NCI-H226 (cell line): Measurements from ENCODE around the gene ARID1A.

Experiments
- DNase-seq: peaks from one replicate; pipeline ENCODE4 v3.0.0-alpha.2; 2015

ARID1A gene

DNA sequence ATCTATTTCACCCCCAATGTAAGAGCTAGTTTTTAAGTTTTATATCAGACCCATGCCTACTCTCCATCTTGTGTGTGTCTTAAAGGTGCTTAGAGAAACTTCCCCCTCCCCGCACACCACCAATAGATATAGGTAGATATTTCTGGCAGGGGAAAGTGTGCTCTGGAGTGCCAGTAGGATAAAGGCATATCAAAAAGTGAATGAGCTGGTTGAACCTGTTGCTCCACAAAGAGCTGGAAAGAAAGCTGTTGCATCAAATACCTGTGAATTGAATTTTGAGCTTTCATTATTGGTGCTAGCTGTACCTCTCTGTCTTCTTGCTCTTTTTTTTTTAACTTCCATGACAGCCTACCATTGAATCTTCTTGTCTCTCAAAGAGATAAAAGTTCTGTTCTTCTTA is 32.8 kb downstream of the ARID1A start:
- DNase-seq: no peak

DNA sequence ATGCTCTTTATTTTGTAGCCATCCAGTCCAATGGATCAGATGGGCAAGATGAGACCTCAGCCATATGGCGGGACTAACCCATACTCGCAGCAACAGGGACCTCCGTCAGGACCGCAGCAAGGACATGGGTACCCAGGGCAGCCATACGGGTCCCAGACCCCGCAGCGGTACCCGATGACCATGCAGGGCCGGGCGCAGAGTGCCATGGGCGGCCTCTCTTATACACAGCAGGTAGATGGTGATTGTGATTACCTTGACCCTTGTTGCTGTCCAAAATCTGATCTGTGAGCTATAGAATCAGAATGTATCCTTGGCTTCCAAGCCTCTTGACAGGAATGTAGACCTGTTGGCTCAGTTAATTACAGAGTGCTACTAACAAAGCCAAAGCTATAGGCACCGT is 33.8 kb downstream of the ARID1A start:
- DNase-seq: no peak

DNA sequence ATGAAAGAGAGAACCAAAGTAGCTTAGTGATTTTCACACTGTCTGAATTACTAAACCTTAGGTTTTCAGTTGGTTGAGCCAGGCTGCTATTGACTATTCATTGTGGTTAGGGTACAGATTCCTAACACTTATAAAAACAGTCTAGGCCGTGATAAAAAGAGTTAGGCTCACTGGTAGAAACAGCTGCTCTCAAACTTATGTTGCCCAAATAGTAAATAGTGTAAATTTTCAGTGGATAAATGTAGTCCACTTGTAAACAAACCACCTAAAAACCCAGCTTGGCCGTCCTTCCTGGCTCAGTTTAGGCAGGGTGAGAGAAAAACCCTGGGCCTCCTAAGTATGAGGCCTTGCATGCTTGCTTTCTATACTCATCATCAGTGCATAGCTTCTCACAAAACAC is 34.9 kb downstream of the ARID1A start:
- no peak for DNase-seq

DNA sequence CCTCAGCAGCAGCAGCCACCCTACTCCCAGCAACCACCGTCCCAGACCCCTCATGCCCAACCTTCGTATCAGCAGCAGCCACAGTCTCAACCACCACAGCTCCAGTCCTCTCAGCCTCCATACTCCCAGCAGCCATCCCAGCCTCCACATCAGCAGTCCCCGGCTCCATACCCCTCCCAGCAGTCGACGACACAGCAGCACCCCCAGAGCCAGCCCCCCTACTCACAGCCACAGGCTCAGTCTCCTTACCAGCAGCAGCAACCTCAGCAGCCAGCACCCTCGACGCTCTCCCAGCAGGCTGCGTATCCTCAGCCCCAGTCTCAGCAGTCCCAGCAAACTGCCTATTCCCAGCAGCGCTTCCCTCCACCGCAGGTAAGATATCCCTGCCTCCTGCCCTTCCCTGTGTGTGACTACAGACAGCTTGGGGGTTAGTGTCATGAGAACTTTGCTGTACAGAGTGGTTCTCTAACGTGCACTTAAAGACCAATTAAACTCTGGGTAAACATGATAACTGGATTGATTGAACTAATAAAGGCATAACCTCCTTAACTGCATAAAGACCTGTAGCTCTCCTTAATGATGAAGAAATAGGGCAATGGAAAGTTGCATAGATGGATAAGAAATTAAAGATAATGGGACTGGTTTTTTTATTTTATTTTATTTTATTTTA is 35.6 kb downstream of the ARID1A start:
- no peak for DNase-seq

DNA sequence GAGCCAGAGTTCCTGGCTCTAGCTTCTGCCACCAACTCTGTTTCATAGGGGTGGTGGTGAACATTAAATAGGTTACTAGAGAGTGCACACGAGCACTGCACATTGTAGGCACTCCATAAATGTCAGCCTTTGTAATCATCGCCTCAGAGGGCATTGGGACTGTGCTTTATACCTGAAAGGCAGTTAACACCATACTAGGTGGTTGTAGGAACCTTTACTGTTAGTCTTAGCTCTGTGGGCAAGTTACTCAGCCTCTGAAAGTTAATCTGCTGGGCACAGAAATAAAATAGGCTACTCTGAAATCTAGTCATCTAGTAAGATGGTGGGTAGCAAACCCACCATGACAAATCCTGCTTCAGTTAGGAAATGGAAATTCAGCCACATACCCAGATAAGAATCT is 37.6 kb downstream of the ARID1A start:
- DNase-seq: no peak

DNA sequence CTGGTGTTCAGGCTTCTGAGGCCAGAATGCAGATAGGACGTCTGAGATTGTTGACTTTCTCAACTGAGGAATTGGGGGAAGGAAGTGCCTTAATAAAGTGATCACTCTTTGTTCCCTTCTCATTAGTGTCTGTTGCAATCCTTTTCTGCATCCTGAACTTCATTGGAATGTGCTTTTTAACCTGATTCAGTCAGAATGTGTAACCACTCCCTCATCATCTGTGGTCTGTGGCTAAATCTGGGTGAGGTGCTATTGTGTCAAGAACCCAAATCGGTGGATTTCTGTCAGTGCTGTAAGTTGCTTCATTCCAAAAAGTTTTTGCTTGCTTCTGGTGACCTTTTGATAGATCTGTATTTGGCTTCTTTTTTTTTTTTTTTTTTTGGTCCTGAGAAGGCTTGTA is 38.2 kb downstream of the ARID1A start:
- peak; percentile 66 for DNase-seq

DNA sequence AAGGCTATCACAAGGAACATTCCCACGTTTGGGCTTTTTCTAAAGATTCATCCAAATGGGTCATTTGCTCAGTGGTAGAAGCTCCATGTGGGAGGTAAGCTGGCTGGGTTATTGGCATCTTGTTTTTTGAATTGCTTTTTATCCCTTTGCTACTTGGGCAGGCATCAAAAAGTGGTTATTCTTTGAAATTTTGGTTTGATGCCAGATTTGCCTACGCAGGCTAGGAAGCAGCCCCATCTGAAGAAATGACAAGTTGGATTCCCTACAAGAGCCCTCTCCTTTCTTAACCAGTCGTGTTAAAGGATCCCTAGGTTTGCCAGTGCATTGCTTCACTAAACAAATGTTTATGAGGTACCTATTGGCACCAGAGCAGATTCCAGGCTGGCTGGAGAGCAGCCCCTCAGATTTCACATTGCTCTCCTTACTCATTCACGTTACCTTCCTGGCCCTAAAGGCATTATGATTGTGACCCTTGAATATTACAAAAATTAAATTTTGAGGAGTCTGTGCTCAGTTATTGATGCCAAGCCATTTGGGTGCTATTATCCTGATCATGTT is 38.8 kb downstream of the ARID1A start:
- DNase-seq: peak; percentile 12

DNA sequence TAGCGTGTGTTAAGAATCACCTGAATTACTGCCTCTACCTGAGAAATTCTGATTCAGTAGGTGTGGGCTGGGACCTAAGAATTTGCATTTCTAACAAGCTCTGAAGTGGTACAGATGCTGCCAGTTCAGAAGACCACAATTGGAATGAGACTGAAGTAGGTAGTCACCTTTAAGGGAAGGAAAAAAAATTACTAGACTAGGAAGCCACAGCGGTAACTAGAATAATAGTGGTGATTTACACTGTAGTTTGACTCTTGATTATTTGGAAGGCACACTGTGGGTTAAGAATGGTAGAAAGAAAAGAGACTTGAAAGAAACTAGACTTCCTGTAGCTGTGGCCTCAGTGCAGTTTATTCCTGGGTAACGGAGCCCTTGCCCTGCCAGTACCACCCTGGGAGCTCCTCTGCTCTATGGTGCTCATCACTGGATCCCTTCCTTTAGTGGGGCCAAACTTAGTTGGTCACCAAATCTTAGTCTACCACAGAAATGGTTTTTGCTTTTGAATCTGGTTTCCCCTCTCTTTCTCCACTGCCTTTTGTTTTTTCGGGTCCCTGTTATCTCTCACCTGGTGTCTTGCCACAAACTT is 43.6 kb downstream of the ARID1A start:
- DNase-seq: no peak

DNA sequence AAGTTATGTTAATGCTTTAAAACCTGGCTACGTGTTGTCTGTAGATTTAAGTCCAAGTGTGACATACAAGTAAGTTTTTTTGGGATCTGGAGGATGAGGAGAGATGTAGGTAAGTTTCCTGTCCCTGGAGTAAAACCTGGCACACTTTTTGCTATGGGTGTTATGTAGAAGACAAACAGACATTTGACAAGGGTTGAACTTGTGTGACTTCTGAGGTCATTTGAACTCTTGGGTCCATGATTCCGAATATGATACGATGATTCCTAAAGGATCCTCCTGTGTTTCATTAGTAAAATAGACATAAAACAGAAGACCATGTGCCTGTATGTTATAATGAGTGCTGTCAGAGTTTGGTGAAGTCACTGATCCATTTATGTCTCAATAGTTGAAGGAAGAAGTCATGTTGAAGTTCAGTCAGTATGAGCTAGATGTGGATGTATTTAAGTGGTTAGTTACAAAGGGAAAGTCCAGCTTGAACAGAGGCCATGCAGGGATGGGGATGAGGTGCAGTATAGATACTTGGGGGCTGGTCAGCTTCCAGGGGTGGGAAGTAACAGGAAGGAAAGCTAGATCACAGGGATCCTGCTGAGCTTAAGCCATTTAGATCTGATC is 44.3 kb downstream of the ARID1A start:
- DNase-seq: no peak

DNA sequence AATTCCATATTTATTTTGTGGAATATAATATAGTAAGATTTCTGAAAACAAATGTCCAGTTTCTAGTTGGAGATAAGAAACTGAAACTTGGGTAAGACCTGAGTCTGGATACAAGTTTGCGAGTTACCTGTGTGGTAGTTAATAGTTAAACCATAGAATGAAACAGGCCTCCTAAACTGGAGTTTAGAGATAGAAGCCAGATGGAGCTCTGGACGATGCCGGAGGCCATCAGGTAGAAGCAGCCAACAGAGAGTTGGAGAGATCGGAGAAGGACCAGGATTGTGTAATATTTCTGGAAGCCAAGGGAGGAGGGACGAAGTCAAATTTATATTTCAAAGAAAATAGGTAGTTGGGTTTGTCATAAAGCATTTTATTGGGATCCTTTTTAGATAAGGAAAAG is 45.1 kb downstream of the ARID1A start:
- no peak for DNase-seq

DNA sequence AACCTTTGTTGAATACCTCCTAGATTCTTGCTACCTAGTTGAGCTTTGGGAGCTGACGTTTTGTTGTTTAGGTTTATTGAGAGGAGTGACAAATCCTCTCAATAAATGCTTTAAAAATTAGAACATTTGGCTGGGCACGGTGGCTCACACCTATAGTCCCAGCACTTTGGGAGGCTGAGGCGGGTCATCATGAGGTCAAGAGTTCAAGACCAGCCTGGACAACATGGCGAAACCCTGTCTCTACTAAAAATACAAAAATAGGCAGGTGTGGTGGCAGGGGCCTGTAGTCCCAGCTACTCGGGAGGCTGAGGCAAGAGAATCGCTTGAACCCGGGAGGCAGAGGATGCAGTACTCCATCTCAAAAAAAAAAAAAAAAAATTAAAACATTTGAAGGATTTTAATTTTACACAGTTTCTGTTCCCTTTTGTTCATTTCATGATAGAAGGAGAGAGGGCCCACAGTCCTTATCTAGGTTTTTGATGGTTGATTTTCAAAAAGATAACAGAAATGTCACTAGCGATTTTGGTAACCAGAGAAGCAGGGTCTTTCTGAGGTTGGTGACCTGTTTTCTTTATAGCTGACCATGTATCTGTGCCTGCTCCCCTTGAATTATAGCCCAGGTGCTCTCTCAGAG is 47.7 kb downstream of the ARID1A start:
- DNase-seq: no peak

DNA sequence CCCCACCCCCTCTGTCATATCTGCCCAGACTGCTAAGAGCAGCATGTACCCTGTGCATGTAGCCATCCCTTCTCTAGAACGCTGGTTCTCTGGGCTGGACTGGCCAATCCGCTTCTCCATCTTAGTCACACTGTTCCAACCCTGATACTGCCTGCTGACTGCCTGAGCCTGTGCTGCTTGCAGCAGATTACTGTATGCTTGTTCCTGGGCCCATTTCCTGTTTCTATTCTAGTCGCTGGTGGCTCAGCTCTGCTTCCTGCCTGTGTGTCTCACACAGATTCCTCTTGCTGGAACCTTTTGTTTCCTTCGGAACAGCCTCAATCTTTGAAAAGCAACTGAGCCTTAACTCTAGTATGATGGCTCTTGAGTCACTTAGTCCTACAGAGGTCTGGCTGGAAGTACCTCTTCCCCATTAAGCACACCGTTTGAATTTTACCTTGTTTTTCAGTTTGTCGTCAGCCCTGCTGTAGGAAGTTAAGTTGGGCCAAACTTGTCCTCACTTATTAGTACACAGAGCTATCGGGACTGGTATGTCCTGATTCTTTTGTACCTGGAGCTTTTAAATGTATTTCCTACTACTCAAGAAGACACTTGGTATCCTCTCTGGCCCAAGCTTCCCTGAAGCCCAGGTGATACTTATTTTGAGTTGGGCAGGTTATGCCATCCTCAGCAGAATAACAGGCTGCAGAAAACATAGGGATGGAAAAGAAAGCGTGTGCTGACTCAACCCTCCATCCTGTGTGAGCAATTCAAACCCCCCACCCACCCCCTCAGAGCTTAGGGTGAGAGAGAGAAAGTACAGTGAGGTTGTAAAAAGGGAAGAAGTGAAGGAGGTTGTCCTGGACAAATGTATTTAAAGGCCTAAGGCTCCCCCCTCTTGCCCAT is 48.5 kb downstream of the ARID1A start:
- peak; percentile 85 for DNase-seq

DNA sequence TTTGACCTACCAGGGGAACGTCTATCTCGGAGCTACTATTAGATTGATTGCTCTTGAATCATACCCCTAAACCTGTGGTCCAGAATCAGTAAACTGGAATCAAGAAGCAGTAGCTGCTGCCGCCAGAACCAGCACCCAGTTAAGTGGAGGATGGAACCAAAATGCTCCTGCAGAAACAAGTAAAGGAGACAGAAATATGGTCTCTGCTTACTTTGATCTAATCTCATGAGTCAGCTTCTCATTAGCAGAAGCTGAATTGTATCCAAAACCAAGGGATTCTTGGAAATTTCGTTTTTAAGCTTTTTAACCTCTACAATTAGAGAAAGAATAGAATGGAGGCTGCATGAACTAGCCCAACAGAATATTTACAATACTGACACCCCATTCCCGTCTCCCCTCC is 49.4 kb downstream of the ARID1A start:
- DNase-seq: no peak

DNA sequence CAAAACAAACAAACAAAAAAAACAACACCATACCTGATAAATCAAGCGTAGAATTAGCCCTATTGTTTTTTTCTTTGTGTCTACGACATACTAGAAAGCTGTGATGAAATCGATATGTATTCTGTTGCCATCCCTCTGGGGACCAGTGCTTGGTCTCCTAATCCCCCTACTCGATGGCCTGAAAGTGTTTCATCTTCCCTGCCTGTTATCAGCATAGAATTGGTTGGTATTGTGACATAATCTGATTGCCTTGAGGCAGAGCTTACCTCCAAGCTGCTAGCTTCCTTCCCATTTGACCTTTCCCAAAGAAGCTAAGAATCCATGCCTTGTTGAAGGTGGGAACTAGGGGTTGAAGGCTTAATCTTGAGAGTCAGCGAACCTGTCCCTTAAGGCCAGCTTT is 51.2 kb downstream of the ARID1A start:
- DNase-seq: no peak

DNA sequence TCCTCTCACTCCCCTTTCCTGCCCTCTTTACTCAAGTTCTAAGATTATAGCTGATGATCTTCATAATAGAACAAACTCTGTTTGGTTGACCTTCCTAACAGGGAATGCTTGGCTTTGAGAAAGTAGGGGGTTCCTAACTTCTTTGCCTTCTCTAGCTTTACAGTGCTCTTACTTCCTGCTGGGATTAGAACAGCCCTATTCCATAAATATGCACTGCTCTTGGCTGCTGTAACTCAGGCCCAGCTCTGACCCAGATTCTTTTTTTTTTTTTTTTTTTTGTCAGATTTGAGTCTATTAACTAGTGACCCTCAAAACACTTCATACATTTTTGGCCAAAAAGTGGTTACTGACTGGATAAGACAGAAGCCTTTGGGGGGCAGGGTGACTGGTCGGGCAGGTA is 52.5 kb downstream of the ARID1A start:
- no peak for DNase-seq

DNA sequence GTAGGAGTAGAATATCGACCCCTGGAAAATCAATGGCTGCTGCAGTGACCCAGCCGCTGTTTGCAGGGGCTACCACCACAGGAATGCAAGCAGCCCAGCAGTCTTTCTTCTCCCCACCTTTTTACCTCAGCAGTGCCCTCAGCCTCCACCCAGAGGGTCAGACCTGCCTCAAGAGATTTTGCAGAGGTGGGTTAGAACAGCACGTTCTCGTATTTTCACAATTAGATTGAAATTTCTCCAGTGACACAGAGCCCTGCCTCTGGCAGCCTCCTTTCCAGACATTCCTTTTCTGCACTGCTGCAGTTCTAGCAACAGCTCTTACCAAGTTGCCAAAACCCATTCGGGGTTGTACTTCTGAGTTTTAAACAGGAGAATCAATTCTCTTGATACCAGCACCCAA is 53.6 kb downstream of the ARID1A start:
- DNase-seq: no peak

DNA sequence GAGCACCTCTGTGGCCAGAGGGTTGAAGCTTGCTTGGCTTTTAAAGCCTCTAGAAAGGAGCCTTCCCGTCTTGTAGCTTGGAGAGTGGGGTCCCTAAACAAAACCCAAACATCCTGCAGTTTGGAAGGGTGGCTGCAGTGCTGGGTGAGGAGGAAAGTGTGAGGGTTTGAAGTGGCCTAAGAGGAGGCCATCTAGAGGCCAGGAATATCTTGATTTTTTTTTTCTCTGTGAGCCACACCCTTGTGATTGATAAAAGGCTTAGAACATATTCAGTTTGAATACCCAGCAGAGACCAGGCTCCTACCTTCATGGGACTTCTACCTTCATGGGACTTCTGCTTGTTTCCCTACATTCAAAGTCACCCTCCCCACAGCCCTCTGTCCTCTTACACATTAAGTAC is 54.6 kb downstream of the ARID1A start:
- DNase-seq: no peak

DNA sequence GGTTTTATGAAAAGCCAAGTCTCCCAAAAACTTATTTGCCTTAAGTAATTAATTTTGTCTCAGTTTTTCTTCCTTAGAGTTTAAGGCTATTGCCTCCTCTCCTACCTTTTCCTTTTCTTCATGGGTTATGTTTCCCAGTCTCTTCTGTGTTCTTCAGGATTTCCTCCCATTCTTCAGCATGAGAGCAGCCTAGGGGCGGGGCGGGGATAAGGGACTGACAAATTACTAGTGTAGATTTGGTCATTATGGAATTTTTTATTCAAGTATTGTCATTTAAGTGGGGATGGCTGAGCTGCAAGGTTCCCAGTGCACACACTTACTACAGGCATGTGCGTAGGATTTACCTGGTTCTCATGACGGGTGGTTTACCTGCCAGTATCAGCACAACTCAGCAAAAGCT is 56.7 kb downstream of the ARID1A start:
- no peak for DNase-seq

DNA sequence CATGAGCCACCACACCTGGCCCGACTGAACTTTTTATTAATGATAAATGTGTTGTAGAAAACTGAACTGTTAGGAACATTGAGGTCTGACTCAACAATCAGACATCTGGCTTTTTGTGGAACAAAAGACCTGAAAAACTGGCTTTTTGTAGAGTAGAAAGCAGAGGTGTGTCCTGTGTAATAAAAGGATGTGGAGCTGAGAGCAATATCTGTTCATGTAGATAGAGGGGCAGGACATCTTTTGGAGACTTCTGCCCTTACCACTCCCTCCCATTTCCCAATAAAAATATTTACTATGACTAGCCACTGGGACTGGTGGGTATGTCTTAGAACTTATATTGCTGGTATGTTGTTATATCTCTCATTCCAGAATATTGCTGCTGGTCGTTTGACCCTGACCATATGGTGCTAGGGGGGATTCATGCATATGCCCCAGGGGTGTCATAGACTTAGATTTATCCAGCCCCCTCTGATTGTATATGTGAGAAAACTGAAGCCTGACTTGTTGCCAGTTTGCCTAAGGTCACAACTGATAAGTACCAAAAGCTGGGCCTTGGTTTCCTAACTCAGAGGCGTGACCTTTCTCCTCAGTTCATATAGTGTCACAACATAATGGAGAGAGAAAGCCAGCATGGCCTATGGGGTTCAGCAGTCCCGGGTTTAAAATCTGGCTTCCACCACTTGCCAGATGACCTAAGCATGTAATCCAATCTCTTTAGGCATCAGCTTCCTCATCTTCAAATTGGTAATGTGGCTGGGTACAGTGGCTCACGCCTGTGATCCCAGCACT is 58.5 kb downstream of the ARID1A start:
- DNase-seq: no peak

DNA sequence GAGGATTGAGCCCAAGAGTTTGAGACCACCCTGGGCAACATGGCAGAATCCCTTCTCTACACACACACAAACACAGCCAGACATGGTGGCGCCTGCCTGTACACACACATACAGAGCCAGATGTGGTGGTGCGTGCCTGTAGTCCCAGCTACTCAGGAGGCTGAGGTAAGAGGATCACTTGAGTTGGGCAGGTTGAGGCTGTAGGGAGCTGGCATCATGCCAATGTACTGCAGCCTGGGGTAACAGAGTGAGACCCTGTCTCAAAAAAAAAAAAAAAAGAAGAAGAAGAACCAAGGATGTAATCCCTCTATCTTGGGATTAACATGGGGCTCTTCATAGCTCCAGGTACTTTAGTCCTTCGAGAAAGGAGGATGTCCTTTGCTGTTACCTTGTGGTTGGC is 62.5 kb downstream of the ARID1A start:
- no peak for DNase-seq

DNA sequence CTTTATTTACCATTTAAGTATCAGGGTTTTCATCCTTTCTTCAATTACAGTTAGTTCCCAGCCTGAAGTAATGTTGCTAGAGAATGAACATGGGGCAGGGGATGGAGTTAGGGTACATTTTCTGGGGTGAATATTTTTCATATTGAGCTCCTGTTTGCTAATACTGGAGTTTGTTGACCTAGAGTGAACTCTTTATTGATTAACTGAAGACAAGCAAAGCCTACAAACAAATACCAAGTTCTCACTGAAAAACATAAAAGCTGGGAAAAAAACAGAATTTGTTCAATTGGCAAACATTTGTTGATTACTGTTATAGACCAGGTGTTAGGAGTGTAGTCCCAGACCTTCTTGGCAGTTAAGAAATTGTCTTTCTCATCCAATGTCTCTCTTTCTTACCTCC is 63.7 kb downstream of the ARID1A start:
- no peak for DNase-seq

DNA sequence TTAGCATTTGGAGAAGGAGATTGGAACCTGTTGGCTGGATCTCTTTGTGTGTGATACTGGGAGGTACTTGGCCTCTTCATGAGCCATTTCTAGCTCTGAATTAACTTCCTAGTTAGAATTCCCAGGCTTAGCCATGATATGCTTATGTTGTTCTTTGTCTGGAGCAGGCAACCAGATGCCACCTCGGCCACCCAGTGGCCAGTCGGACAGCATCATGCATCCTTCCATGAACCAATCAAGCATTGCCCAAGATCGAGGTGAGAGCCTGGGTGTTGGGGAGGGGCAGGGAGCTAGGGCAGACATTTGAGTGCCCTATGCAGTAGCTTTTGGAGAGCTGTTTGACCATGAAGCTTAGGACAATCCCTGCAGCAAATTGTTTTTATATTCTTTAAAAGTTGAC is 65.4 kb downstream of the ARID1A start:
- DNase-seq: no peak
